ENCODE results near the gene GLIPR2. TPM values are rescaled to one million over a fixed set of nuclear protein-coding genes. Genes with fewer than 3 reads are reported as not detected.

The GLIPR2 gene
- total RNA-seq, 4 donors from 2014 or later: 52.8 to 76.8 (median 59.8) TPM

DNA sequence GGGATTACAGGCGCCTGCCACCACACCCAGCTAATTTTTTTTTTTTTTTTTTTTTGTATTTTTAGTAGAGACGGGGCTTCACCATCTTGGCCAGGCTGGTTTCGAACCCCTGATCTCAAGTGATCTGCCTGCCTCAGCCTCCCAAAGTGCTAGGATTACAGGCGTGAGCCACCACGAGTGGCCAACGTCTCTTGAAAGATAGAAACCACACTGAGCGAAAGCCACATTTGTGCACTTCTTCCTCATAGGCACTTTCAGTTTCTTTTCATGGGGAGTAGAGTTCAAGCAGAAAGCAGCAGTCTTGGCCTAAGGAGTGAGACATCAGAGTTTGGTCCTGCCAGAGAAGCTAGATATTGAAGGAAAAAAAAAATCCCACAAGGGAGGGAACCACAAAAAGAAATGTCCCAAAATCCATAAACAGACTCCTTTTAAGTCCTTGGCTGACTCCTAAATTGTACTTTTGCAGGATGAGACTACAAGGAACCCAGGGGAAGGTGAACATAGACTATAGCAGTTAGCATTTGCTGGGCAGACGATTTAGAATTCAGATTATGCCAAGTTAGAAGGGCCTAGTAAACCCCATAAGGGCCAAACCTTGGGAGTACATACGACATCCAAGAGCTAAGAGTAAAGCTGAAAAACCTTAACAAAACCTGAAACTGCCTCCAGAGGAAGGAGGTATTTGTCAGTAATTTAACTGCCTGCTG is 43.9 kb upstream of the GLIPR2 start:
- Histone ChIP-seq H3K9me3 (no peaks in the 10 kb centered on the region), H3K4me1 (peaks cover 0 to 28% (median 0%) of the 10 kb centered on the region in 3 donors), H3K27me3 (no peaks in the 10 kb centered on the region), H3K4me3 (no peak overlapping the region), H3K27ac (no peak overlapping the region), H3K36me3 (peaks cover 0 to 1% of the 10 kb centered on the region in 2 donors)
- ATAC-seq: no peak
- no peak for TF ChIP-seq EP300 (IDR thresholded peaks at IDR 0.05)
- 72 to 92% methylated on average over 2 to 6 of the region's 9 CpGs for WGBS, 2 donors (ENCODE audit: low coverage in 1 of 2)

DNA sequence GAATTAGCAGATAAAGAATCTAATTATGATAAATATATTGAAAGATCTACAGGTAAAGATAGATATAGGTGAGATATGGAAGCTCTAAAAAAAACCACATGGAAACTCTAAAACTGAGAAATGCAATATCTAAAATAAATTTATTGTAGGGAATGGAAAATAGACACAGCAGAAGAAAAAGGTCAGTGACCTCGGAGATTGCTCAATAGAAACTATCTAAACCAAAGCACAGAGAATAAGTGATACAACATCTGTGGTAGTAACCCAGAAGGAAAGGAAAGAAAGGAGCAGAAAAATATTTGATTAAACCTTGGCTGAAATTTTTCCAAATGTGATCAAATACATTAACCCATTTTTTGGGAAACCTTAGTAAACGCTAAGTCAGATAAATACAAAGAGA is 43.1 kb upstream of the GLIPR2 start:
- Histone ChIP-seq H3K9me3 (no peaks in the 10 kb centered on the region), H3K27ac (no peak overlapping the region), H3K27me3 (no peaks in the 10 kb centered on the region), H3K4me1 (peaks cover 0 to 28% (median 0%) of the 10 kb centered on the region in 3 donors), H3K4me3 (no peak overlapping the region), H3K36me3 (no peaks in the 10 kb centered on the region)
- WGBS, 2 donors (ENCODE audit: low coverage in 1 of 2): 88 to 91% methylated on average over 1 to 2 of the region's 2 CpGs
- TF ChIP-seq, protein P1, sequence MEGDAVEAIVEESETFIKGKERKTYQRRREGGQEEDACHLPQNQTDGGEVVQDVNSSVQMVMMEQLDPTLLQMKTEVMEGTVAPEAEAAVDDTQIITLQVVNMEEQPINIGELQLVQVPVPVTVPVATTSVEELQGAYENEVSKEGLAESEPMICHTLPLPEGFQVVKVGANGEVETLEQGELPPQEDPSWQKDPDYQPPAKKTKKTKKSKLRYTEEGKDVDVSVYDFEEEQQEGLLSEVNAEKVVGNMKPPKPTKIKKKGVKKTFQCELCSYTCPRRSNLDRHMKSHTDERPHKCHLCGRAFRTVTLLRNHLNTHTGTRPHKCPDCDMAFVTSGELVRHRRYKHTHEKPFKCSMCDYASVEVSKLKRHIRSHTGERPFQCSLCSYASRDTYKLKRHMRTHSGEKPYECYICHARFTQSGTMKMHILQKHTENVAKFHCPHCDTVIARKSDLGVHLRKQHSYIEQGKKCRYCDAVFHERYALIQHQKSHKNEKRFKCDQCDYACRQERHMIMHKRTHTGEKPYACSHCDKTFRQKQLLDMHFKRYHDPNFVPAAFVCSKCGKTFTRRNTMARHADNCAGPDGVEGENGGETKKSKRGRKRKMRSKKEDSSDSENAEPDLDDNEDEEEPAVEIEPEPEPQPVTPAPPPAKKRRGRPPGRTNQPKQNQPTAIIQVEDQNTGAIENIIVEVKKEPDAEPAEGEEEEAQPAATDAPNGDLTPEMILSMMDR (IDR thresholded peaks at IDR 0.05): no peak
- TF ChIP-seq POLR2A (IDR thresholded peaks at IDR 0.05) (no peak), POLR2AphosphoS5 (IDR thresholded peaks at IDR 0.05) (no peak), EP300 (IDR thresholded peaks at IDR 0.05) (no peak)
- no peak for ATAC-seq

DNA sequence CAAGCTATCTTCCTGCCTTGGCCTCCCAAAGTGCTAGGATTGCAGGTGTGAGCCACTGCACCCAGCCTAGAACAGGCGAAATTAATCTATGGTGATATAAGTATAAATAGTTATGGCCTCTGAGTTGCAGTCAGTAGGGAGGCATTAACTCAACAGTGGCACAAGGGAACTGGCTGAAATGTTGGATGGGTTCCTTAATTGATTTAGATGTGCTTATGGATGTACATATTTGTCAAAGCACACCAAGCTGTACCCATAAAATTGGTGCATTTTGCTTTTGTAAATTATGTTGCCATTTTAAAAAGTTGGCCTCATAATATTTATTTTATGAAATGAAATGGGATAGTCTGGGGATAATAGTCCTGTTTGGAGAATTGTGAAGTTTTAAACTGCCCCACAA is 36.8 kb upstream of the GLIPR2 start:
- no peaks in the 10 kb centered on the region for H3K9me3 ChIP-seq
- WGBS, 2 donors (ENCODE audit: low coverage in 1 of 2): 70 to 88% methylated on average over 1 of the region's 1 CpG
- H3K4me3 ChIP-seq: no peak overlapping the region
- no peaks in the 10 kb centered on the region for H3K27me3 ChIP-seq
- no peaks in the 10 kb centered on the region for H3K36me3 ChIP-seq
- no peak overlapping the region for H3K27ac ChIP-seq
- TF ChIP-seq, protein P1 (IDR thresholded peaks at IDR 0.05): no peak
- TF ChIP-seq POLR2A (IDR thresholded peaks at IDR 0.05) (no peak), POLR2AphosphoS5 (IDR thresholded peaks at IDR 0.05) (no peak), EP300 (IDR thresholded peaks at IDR 0.05) (no peak)
- no peaks in the 10 kb centered on the region for H3K4me1 ChIP-seq
- ATAC-seq: no peak

DNA sequence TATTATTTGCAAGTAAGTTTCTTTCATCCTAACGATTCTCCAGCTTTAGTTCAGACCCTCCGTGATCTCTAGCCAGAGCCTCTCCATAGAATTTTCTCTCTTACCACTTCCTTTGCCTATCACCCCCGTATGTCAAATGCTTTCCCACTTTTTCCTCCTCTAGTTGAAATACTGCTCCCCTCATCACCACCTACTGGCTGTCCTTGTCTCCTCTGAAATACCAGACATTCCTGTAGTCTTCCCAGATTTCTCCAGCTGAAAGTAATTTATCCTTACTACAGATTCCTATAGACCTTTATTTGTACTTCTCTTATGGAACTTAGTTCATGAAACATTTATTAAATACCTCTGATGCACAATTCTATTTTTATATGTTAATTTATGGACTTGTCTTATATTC is 36.0 kb upstream of the GLIPR2 start:
- no peak for ATAC-seq
- Histone ChIP-seq H3K36me3 (no peaks in the 10 kb centered on the region), H3K27me3 (no peaks in the 10 kb centered on the region), H3K27ac (no peak overlapping the region), H3K4me1 (no peaks in the 10 kb centered on the region), H3K4me3 (no peak overlapping the region), H3K9me3 (no peaks in the 10 kb centered on the region)
- TF ChIP-seq POLR2A (IDR thresholded peaks at IDR 0.05) (no peak), EP300 (IDR thresholded peaks at IDR 0.05) (no peak), POLR2AphosphoS5 (IDR thresholded peaks at IDR 0.05) (no peak)
- TF ChIP-seq, protein P1 (IDR thresholded peaks at IDR 0.05): no peak
- WGBS, 2 donors (ENCODE audit: low coverage in 1 of 2): 44 to 64% methylated on average over 3 of the region's 3 CpGs

DNA sequence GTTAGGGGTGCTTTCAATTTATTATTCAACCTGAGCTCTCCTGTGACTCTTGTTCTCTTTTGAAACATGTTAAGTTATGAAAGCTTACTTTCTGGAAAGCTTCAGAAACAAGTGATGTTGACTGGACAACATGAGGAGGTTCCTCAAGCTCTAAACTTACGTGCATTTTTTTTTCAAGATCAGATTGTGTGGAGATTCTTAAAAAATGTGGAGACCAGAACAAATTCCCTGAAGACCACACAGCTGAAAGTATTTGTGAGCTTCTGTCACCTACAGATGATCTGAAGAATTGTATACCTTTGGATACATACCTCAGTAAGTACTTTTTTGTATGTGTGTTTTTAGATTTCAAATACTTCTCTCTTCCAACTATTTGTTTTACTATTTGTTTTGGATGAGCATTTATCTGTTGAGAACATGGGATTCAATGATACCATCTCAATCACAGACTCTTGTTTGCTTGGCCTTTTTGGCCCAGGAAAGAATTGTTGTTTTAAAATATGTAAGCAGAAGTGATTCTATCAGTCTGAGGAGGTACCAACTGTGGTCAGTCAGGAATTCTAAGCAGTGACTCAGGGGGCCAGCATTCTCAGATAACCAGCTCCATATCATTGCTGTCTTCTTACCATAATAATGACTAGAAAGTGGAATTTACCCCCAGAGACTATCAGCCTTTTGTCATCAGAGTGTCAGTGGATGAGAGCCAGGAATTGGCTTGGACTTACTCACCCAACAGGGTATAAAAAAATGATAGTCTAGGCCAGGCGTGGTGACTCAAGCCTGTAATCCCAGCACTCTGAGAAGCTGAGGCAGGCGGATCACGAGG is 34.4 kb upstream of the GLIPR2 start:
- peak overlapping the region in 1 of 4 donors; percentile 6 for H3K27ac ChIP-seq

More for the DNA sequence above, 34.4 kb upstream of the GLIPR2 start:
- WGBS, 2 donors (ENCODE audit: low coverage in 1 of 2): 58 to 79% methylated on average over 2 to 4 of the region's 4 CpGs
- TF ChIP-seq POLR2A (IDR thresholded peaks at IDR 0.05): no peak
- TF ChIP-seq, protein P1 (IDR thresholded peaks at IDR 0.05): no peak
- TF ChIP-seq EP300 (IDR thresholded peaks at IDR 0.05): no peak
- no peak for TF ChIP-seq POLR2AphosphoS5 (IDR thresholded peaks at IDR 0.05)
- Histone ChIP-seq H3K36me3 (no peaks in the 10 kb centered on the region), H3K9me3 (no peaks in the 10 kb centered on the region), H3K4me1 (no peaks in the 10 kb centered on the region), H3K27me3 (no peaks in the 10 kb centered on the region), H3K4me3 (no peak overlapping the region)
- peak; percentile 46 for ATAC-seq
